HG03039 (cell line): Measurements from ENCODE around the gene C1orf210.

Experiments used
- ATAC-seq: cut with Tn5 transposase; IDR thresholded peaks from one replicate; pipeline ENCODE4 v1.9.1; 2021; ENCODE audit warnings: mild to moderate bottlenecking, moderate library complexity; ENCODE audit not compliant: unreplicated experiment

C1orf210 gene

GRCh38 chr1:43275826-43276620 lies 9.4 kb downstream of the C1orf210 start:
- ATAC-seq: no peak

GRCh38 chr1:43274804-43275180 lies 10.6 kb downstream of the C1orf210 start:
- ATAC-seq: no peak

GRCh38 chr1:43274125-43274803 lies 11.1 kb downstream of the C1orf210 start:
- ATAC-seq: no peak

GRCh38 chr1:43273708-43274107 lies 11.7 kb downstream of the C1orf210 start:
- no peak for ATAC-seq

GRCh38 chr1:43272576-43273571 lies 12.5 kb downstream of the C1orf210 start:
- ATAC-seq: no peak

- no peak for ATAC-seq
Measured at GRCh38 chr1:43272161-43272560, 13.2 kb downstream of the C1orf210 start.

GRCh38 chr1:43271186-43272118 lies 13.9 kb downstream of the C1orf210 start:
- no peak for ATAC-seq

GRCh38 chr1:43270421-43271095 lies 14.8 kb downstream of the C1orf210 start:
- no peak for ATAC-seq

GRCh38 chr1:43269627-43270375 lies 15.6 kb downstream of the C1orf210 start, which contains the start of gene TMEM125:
TMEM125 (plus strand) TSS chr1:43269983; CDS start chr1:43272723, 2,740 bp downstream.
- no peak for ATAC-seq

- no peak for ATAC-seq
Measured at GRCh38 chr1:43267818-43268425, 17.5 kb downstream of the C1orf210 start.

GRCh38 chr1:43267291-43267805 lies 18.0 kb downstream of the C1orf210 start:
- ATAC-seq: no peak

- no peak for ATAC-seq
Measured at GRCh38 chr1:43266881-43267280, 18.5 kb downstream of the C1orf210 start.

- ATAC-seq: no peak
Measured at GRCh38 chr1:43265431-43265830, 19.9 kb downstream of the C1orf210 start.

GRCh38 chr1:43258370-43258769 lies 27.0 kb downstream of the C1orf210 start:
- no peak for ATAC-seq

GRCh38 chr1:43256675-43257570 lies 28.5 kb downstream of the C1orf210 start:
- no peak for ATAC-seq

GRCh38 chr1:43255438-43256210 lies 29.8 kb downstream of the C1orf210 start:
- no peak for ATAC-seq
